Measurements from ENCODE around the gene MAP2K3.
"Not testable (repeated sequence)": the region's sequence is repeated elsewhere in the genome, so short reads cannot be mapped to it uniquely, and the experiment has no call there.

DNA sequence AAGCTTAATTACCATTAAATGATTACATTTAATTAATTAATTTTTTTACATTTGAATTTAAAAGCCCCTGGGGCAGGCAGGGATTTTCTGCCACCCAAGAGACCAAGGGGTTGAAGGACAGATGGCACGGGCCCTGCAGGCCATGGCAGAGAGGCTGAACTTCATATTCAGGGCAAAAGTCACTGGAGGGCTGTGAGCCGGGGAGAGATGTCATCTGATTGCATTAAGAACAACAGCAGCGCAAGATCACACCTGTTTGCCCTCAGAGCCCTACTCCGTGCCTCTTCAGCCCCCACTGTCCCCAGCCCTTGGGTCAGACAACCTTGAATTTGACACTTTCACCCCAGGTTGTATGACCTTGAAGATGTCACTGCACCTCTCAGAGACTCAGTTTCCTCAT is 35.9 kb downstream of the MAP2K3 start:
- TF ChIP-seq, protein P1, sequence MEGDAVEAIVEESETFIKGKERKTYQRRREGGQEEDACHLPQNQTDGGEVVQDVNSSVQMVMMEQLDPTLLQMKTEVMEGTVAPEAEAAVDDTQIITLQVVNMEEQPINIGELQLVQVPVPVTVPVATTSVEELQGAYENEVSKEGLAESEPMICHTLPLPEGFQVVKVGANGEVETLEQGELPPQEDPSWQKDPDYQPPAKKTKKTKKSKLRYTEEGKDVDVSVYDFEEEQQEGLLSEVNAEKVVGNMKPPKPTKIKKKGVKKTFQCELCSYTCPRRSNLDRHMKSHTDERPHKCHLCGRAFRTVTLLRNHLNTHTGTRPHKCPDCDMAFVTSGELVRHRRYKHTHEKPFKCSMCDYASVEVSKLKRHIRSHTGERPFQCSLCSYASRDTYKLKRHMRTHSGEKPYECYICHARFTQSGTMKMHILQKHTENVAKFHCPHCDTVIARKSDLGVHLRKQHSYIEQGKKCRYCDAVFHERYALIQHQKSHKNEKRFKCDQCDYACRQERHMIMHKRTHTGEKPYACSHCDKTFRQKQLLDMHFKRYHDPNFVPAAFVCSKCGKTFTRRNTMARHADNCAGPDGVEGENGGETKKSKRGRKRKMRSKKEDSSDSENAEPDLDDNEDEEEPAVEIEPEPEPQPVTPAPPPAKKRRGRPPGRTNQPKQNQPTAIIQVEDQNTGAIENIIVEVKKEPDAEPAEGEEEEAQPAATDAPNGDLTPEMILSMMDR (IDR thresholded peaks at IDR 0.05): not testable (repeated sequence)
- not testable (repeated sequence) for TF ChIP-seq EP300 (IDR thresholded peaks at IDR 0.05); CEBPB (IDR thresholded peaks at IDR 0.05); POLR2AphosphoS2 (conservative IDR thresholded peaks at IDR 0.05; ENCODE audit: low read length); MYC (IDR thresholded peaks at IDR 0.05; ENCODE audit: borderline replicate concordance, low read length); RFX5 (IDR thresholded peaks at IDR 0.05); HDAC2 (IDR thresholded peaks at IDR 0.05); BHLHE40 (IDR thresholded peaks at IDR 0.05; ENCODE audit: low read depth, low read length); MAFK (IDR thresholded peaks at IDR 0.05; ENCODE audit: partially characterized antibody); POLR2A (IDR thresholded peaks at IDR 0.05; ENCODE audit: low read length); CHD2 (IDR thresholded peaks at IDR 0.05; ENCODE audit: low read length, partially characterized antibody); CBX2 (IDR thresholded peaks at IDR 0.05; ENCODE audit: borderline replicate concordance, low read depth)
- TF ChIP-seq, protein P2, sequence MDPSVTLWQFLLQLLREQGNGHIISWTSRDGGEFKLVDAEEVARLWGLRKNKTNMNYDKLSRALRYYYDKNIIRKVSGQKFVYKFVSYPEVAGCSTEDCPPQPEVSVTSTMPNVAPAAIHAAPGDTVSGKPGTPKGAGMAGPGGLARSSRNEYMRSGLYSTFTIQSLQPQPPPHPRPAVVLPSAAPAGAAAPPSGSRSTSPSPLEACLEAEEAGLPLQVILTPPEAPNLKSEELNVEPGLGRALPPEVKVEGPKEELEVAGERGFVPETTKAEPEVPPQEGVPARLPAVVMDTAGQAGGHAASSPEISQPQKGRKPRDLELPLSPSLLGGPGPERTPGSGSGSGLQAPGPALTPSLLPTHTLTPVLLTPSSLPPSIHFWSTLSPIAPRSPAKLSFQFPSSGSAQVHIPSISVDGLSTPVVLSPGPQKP (IDR thresholded peaks at IDR 0.05; ENCODE audit: low read depth, low read length): not testable (repeated sequence)
- TF ChIP-seq, protein P3, sequence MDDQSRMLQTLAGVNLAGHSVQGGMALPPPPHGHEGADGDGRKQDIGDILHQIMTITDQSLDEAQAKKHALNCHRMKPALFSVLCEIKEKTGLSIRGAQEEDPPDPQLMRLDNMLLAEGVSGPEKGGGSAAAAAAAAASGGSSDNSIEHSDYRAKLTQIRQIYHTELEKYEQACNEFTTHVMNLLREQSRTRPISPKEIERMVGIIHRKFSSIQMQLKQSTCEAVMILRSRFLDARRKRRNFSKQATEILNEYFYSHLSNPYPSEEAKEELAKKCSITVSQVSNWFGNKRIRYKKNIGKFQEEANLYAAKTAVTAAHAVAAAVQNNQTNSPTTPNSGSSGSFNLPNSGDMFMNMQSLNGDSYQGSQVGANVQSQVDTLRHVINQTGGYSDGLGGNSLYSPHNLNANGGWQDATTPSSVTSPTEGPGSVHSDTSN (IDR thresholded peaks at IDR 0.05): not testable (repeated sequence)
